HG03280 (cell line): ENCODE data around the gene GLB1L.
A peak's percentile ranks its signal among the peaks of the same experiment; 100 is the strongest.
"Not testable (repeated sequence)": the region's sequence is repeated elsewhere in the genome, so short reads cannot be mapped to it uniquely, and the experiment has no call there.

Experiments
- ATAC-seq: cut with Tn5 transposase; IDR thresholded peaks from one replicate; pipeline ENCODE4 v1.9.1; 2021; ENCODE audit warnings: mild to moderate bottlenecking, moderate library complexity; ENCODE audit not compliant: unreplicated experiment

The GLB1L gene

DNA sequence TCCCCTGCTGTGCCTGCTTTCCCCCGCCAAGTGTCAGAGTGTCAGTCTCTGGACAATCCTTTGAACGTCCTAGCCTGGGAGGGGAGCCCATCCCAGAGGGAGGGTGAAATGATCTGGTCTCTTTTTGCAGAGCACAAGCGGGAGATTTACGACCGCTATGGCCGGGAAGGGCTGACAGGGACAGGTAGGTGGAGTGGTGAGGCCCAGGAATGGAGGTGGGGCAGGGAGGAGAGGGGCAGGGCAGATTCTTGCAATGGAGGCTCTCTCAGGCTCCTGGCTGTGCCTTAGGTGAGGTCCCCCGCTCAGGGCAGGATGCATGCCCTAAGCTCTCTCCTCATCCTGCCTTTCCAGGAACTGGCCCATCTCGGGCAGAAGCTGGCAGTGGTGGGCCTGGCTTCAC, 36.3 kb upstream of the GLB1L start:
- no peak for ATAC-seq

GRCh38 chr2:219280651-219281050, 35.4 kb upstream of the GLB1L start:
- no peak for ATAC-seq

- ATAC-seq: no peak
These were observed 34.8 kb upstream of the GLB1L start for GRCh38 chr2:219279916-219280516.

DNA sequence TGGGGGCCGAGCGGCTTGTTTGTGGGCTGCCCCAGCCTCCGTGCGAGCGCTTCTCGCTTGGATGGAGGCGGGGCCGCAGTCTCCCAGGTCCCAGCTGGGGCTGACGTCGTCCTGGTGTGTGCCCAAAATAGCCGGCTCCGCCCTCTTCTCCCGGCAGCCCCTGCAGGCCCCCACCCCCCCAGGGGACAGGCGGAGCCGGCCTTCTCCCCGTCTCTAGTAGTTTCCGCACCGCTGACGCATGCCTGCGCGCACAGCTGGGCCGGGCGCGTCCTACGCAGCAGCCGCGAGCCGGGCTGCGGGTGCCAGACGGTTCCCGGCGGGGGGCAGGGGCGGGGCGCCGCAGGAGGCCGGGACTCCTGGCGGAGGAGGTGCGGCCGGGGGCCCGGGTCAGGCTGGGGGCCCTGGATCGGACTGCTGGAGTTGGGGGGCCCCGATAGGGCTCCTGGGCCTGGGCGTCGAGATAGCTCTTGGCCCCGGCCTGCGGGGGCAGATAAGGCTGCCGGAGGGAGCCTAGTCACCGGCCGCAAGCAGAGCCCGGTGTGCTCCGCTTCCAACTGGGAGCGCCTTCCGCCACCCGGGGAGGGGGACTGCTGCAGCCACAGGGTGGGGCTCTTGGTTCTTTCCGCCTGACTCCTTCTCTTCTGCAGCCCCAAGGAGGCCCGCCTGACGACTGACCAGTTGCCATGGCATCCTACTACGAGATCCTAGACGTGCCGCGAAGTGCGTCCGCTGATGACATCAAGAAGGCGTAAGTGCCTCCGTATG, 34.1 kb upstream of the GLB1L start, which contains the start of gene DNAJB2:
Gene DNAJB2 (plus strand): TSS at position 216 of the 765 bp plus-strand sequence. CDS start 468 bp downstream, at position 684.
- peak; percentile 85 for ATAC-seq

- ATAC-seq: no peak
These were observed 33.5 kb upstream of the GLB1L start for GRCh38 chr2:219278655-219279150.

- ATAC-seq: peak; percentile 26
These were observed 32.7 kb upstream of the GLB1L start for GRCh38 chr2:219277703-219278654.

DNA sequence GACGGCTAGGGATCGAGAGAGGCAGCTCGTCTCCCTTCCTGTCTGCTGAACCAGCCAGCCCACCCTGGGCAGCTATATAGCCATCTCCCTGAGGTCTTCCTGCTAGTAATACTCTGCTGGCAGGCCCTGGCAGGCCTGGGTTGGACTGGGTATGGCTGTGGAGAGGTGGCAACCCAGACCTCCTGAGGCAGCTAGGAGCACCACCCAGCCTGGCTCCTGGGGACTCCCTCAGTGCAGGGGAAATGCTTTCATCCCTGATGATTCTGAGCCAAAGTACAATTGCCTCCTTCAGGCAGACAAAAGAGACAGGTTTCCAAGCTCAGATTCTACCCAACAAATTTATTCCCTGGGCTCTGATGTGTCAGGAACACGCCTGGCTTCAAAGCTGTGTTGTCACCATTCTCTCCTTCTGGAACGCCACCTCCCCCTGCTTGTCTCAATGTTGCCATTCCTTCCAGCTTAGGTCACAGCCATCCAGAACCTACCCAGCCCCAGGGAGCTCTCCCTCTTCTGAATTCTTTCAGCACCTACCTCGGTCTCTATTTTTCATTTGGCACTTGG, 29.2 kb upstream of the GLB1L start:
- ATAC-seq: no peak

- ATAC-seq: no peak
These were observed 28.7 kb upstream of the GLB1L start for GRCh38 chr2:219273937-219274336.

GRCh38 chr2:219272995-219273394, 27.8 kb upstream of the GLB1L start:
- ATAC-seq: no peak

- ATAC-seq: no peak
These were observed 27.1 kb upstream of the GLB1L start for GRCh38 chr2:219272356-219272755.

DNA sequence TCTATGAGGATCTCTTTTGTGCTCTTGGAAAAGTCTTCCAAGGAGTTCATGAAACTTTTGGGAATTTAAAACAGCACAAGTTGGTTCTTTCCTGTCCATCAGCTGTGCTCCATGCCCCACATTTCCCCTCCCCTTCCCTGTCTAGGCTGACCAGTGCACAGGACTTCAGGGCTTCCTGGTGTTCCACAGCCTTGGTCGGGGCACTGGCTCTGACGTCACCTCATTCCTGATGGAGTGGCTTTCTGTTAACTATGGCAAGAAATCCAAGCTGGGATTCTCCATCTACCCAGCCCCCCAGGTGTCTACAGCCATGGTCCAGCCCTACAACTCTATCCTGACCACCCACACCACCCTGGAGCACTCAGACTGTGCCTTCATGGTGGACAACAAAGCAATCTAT, 25.8 kb upstream of the GLB1L start:
- no peak for ATAC-seq

GRCh38 chr2:219270055-219270372, 24.8 kb upstream of the GLB1L start:
- no peak for ATAC-seq

- ATAC-seq: no peak
These were observed 24.3 kb upstream of the GLB1L start for GRCh38 chr2:219269362-219270054.

GRCh38 chr2:219268294-219268693, 23.1 kb upstream of the GLB1L start:
- ATAC-seq: no peak

DNA sequence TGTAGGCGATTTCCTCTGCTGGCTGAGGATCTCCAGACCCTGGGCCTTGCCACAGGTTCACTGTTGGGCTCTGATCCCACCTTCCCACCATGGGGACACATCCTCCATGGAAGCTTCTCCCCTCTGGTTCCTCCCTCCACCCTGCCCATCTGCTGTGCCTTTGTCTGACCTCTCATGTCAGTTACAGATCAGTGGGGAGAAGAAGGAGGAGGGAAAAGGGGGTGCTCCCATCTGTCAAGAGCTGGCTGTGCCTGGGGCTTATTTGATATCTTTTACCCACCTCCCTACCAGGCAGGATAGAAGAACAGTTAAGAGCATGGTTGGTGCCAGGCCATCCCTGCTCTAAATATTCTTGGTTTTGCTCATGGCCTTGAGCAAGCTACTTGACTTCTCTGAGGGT, 21.6 kb upstream of the GLB1L start:
- ATAC-seq: no peak

DNA sequence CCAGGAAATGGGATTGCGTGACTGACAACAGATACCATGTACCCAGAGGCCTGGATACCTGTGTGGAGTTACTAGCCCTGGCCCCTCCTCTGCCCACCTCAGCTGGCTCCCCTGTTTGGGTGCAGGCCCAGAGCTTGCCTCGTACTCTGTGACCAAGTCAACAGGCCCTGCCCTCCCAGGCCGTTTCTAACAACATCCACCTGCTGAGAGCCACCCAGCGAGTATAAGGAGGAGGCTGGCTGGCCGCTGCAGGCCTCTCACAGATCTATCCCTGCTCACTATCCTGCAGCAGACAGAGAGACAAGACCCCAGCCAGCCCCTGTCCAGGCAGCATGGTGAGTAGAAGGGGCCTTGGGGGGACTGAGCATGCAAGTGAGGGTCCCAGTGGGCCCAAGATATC, 21.0 kb upstream of the GLB1L start:
- ATAC-seq: no peak

DNA sequence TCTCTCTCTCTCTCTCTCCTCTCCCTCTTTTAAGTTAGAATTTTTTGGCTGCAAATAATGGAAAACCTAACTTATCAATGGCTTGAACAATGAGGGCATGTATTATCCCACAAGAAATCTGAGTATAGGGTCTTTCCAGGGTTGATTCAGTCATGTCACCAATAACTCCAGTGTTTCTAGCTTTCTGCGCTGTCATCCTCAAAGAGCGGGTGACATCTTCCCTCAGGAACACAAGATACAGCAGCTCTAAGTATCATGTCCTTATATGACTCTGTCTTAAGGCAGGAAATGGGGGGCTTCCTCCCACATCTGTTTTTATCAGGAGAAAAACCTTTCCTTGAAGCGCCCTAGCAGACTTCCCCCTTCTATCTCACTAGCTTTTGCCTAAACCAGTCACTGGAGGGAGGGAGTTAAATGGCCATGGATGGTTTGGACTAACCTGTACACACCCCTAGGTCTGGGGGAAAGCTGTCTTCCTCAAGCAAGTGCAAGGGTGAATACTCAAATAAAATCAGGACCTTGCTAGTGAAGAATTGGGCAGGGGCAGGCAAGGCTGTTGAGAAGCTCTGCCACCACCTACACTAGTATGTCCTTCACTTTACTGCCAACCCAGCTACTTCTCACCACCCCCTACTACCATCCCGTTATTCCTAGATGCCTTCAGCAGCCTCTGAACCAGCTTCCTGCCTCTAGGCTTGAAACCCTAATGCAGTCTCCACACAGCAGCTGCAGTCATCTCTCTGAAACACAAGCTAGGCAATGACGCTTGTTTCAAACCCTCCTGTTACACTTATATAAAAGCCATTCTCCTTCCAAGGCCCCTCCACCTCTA, 16.0 kb upstream of the GLB1L start:
- no peak for ATAC-seq

DNA sequence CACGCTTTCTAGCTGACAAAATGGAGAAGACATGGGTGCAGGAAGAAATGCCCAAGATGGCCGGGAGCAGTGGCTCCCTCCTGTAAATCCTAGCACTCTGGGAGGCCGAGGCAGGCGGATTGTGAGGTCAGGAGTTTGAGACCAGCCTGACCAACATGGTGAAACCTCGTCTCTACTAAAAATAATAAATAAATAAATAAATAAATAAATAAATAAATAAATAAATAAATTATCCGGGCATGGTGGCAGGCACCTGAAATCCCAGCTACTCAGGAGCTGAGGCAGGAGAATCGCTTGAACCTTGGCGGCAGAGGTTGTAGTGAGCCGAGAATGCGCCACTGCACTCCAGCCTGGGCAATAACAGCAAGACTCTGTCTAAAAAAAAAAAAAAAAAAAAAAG, 13.7 kb upstream of the GLB1L start:
- not testable (repeated sequence) for ATAC-seq

GRCh38 chr2:219254590-219255201, 9.5 kb upstream of the GLB1L start:
- ATAC-seq: peak; percentile 20
